ENCODE data around the gene THAP4. TPM values are rescaled to one million over a fixed set of nuclear protein-coding genes. Genes with fewer than 3 reads are reported as not detected.

The THAP4 gene
- total RNA-seq, 1 donor from 2014 or later, result 43.3 TPM

DNA sequence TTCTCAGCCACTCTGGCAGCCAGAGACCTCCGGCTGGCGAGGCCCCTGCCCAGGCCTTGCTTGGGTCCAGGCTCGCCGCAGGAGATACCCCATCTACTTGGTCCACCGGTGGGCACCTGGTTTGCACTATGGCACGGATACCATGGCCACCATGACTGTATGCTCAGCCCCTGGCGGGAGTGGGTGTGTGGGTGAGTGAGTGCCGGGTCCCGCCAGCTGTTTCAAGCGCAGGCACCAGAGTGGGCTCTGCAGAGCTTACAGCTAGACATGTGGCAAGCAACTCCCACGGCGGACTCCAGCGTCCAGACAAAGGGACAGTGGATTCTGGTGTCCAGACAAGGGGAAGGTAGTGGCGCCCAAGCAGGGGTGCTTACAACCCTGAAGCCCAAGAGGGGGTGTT, 2.0 kb upstream of the THAP4 start:
- Histone ChIP-seq H3K4me3 (ENCODE audit: low read depth, low read length) (no peak overlapping the region), H3K27me3 (ENCODE audit: control insufficient read depth, insufficient read depth, low read length) (no peaks in the 10 kb centered on the region), H3K36me3 (ENCODE audit: control insufficient read depth, insufficient read depth, low read length) (peaks cover 1% of the 10 kb centered on the region)
- no peak for DNase-seq (ENCODE audit: low read depth)
- TF ChIP-seq, protein P1, sequence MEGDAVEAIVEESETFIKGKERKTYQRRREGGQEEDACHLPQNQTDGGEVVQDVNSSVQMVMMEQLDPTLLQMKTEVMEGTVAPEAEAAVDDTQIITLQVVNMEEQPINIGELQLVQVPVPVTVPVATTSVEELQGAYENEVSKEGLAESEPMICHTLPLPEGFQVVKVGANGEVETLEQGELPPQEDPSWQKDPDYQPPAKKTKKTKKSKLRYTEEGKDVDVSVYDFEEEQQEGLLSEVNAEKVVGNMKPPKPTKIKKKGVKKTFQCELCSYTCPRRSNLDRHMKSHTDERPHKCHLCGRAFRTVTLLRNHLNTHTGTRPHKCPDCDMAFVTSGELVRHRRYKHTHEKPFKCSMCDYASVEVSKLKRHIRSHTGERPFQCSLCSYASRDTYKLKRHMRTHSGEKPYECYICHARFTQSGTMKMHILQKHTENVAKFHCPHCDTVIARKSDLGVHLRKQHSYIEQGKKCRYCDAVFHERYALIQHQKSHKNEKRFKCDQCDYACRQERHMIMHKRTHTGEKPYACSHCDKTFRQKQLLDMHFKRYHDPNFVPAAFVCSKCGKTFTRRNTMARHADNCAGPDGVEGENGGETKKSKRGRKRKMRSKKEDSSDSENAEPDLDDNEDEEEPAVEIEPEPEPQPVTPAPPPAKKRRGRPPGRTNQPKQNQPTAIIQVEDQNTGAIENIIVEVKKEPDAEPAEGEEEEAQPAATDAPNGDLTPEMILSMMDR (IDR thresholded peaks at IDR 0.05; ENCODE audit: insufficient read depth, low read length, poor library complexity, severe bottlenecking), result no peak

DNA sequence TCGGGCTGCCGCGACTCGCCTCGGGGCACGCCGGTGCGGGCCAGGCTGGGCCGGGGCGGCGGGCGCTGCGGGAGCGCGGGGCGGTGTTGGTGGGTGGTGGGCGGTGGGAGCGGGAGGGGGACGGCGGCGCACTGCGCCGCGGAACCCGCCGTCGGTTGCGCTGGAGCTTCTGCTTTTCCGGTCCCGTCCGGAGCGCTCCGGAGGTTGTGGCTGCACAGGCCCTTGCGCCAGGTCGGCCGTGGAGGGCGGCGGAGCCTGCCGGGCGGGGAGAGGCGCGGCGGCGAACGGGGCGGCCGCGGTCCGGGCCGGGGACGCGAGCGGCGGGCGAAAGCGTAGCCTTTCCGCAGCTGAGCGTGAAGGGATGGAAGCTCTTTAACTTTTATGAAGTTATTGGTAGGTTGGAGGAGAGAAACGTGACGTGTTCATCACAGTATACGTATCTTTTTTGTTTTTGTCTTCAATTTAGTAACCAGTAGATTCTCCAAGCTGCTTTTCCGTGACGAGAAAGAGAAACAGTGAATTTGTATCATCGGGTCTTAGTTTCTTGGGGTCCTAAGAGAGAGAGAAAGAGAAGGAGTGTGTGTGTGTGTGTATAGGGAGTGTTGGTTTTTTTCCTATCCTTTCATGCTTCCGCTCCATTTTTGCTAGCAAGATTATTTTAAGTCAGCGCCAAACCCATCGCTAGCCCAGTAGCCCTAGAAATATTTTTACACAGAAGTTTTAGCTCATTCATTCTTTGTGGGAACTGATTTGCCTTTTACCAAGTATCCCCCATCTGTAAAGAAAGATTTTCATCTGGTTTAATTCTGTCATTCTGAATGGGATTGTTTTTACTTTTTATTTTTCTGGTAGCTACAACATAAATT, 1.1 kb upstream of the THAP4 start:
- Histone ChIP-seq H3K27me3 (ENCODE audit: control insufficient read depth, insufficient read depth, low read length) (no peaks in the 10 kb centered on the region), H3K4me3 (ENCODE audit: low read depth, low read length) (peak overlapping the region; percentile 97), H3K36me3 (ENCODE audit: control insufficient read depth, insufficient read depth, low read length) (peaks cover 3% of the 10 kb centered on the region)
- no peak for DNase-seq (ENCODE audit: low read depth)
- TF ChIP-seq, protein P1 (IDR thresholded peaks at IDR 0.05; ENCODE audit: insufficient read depth, low read length, poor library complexity, severe bottlenecking), result no peak

DNA sequence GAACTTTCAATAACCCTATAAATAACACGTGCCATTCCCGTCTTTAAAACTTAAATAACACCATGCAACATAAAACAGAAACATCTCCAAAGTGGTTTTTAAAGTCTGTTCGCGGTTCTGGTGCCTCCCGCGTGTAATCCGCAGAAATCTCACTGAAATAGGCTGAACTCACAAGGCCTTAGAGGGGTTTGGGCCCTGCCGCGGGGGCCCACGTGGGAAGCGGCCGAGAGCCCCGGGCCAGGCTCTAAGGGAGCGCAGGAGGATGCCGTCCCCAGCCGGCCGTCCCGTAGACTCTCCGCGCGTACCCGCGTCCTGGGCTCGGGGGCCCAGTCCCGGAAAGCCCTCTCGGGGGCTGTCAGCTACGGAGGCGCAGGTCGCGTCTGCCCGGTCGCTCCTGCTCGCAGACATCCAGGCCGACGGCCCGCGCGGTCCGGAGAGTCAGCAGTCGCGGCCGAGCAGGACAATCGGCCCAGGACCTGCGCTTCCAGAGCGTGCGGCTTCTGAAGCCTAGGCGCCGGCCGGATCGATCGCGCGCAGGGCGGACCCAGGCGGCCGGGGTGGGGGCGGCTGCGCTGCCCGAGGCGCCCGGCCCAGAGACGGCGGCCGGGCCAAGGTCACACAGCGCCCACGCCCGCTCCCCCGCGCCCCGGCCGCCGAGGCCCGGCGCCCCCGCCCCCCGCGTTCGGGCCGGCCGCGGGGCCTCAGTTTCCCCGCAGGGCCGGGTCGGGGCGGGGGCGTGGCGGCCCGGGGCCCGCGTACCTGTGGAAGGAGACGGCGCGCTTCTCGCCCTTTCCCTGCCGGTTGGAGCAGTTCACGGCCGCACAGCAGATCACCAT, 558 bp downstream of the THAP4 start:
- DNase-seq (ENCODE audit: low read depth), result no peak
- Histone ChIP-seq H3K4me3 (ENCODE audit: low read depth, low read length) (peak overlapping the region; percentile 97), H3K27me3 (ENCODE audit: control insufficient read depth, insufficient read depth, low read length) (no peaks in the 10 kb centered on the region), H3K36me3 (ENCODE audit: control insufficient read depth, insufficient read depth, low read length) (peaks cover 6% of the 10 kb centered on the region)
- TF ChIP-seq, protein P1 (IDR thresholded peaks at IDR 0.05; ENCODE audit: insufficient read depth, low read length, poor library complexity, severe bottlenecking), result no peak

DNA sequence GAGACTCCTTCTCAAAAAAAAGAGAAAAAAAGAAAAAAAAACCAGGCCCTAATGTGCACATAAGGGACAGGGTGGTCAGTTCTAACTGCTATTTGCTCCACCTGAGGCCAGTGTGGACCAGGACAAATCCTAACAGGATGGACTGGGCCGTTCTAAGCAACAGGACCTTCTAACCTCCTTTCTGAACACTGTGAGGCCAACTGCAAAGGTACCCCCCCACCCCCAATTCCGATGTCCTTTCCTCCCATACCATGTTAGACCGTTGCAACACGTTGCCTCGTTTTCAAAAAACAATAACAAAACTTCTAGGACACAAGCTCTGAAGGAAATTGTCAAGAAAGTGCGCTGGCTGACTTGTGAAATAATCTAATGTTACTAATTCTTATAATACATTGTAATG, 1.2 kb downstream of the THAP4 start:
- peak overlapping the region; percentile 97 for H3K4me3 ChIP-seq (ENCODE audit: low read depth, low read length)
- H3K36me3 ChIP-seq (ENCODE audit: control insufficient read depth, insufficient read depth, low read length), result peaks cover 6% of the 10 kb centered on the region
- no peak for DNase-seq (ENCODE audit: low read depth)
- TF ChIP-seq, protein P1 (IDR thresholded peaks at IDR 0.05; ENCODE audit: insufficient read depth, low read length, poor library complexity, severe bottlenecking), result no peak
- H3K27me3 ChIP-seq (ENCODE audit: control insufficient read depth, insufficient read depth, low read length), result no peaks in the 10 kb centered on the region

DNA sequence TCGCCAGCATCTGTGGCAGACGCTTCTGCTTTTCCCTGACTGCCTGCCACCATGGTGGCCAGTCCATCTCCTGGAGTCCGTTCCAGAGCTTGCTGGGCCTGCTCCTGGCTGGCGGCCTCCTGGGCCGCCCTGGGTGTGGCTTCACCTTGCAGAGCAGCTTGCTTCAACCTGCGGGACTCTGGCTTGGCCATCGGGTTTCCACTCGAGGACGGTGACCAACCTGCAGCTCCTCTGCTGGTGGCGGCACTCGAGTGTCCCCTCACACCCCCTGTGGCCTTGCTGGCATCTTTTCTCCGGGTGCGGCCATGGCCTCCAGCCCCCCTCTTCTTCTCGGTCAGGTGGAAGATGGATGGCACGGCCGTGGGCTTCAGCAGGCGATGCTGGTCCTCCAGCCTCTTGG, 3.4 kb downstream of the THAP4 start:
- Histone ChIP-seq H3K27me3 (ENCODE audit: control insufficient read depth, insufficient read depth, low read length) (no peaks in the 10 kb centered on the region), H3K36me3 (ENCODE audit: control insufficient read depth, insufficient read depth, low read length) (peaks cover 5% of the 10 kb centered on the region), H3K4me3 (ENCODE audit: low read depth, low read length) (no peak overlapping the region)
- DNase-seq (ENCODE audit: low read depth), result no peak
- TF ChIP-seq, protein P1 (IDR thresholded peaks at IDR 0.05; ENCODE audit: insufficient read depth, low read length, poor library complexity, severe bottlenecking), result no peak

Measured in kidney epithelial cell (primary cell).